Lung (tissue), 12 donors: ENCODE data around the gene ISLR. TPM values are rescaled to one million over a fixed set of nuclear protein-coding genes. Genes with fewer than 3 reads are reported as not detected.

Source experiments
- ATAC-seq: fragments of 200-7000 bp; cut with Tn5 transposase; one replicate; pipeline ENCODE4 v1.9.1; 2020; ENCODE audit warnings: moderate number of reproducible peaks; ENCODE audit not compliant: insufficient read depth, low FRiP score
- DNase-seq, 3 donors: peaks; one replicate each; pipeline ENCODE4 v3.0.0-alpha.2; 2013 to 2017
- H3K27ac ChIP-seq, 2 donors: one replicate each; pipeline ENCODE4 v1.5.1; 2013; ENCODE audit warnings: mild to moderate bottlenecking in 2 of 2, moderate library complexity in 2 of 2, control low read depth in 1 of 2, inconsistent platforms in 1 of 2, low read depth in 1 of 2, low read length in 1 of 2
- H3K27me3 ChIP-seq, 3 donors: one replicate each; pipeline ENCODE4 v1.5.1; 2013; ENCODE audit warnings: low read length in 2 of 3; ENCODE audit not compliant: control insufficient read depth in 3 of 3, insufficient read depth in 3 of 3
- H3K36me3 ChIP-seq, 4 donors: one replicate each; pipeline ENCODE4 v1.5.1; 2013; ENCODE audit warnings: low read length in 4 of 4, mild to moderate bottlenecking in 1 of 4, moderate library complexity in 1 of 4; ENCODE audit not compliant: control insufficient read depth in 4 of 4, insufficient read depth in 4 of 4
- H3K4me1 ChIP-seq, 5 donors: one replicate each; pipeline ENCODE4 v1.5.1; 2013; ENCODE audit warnings: low read length in 5 of 5, mild to moderate bottlenecking in 2 of 5, moderate library complexity in 1 of 5; ENCODE audit not compliant: control insufficient read depth in 5 of 5, insufficient read depth in 5 of 5
- H3K4me3 ChIP-seq: one replicate; pipeline ENCODE4 v1.5.1; 2013; ENCODE audit warnings: mild to moderate bottlenecking, control low read depth, moderate library complexity
- H3K9ac ChIP-seq, 2 donors: one replicate each; pipeline ENCODE4 v1.5.1; 2013; ENCODE audit warnings: low read length in 2 of 2, control low read depth in 1 of 2; ENCODE audit not compliant: insufficient read depth in 1 of 2
- H3K9me3 ChIP-seq, 4 donors: one replicate each; pipeline ENCODE4 v1.5.1; 2013; ENCODE audit warnings: low read length in 3 of 4, mild to moderate bottlenecking in 1 of 4, moderate library complexity in 1 of 4; ENCODE audit not compliant: control insufficient read depth in 4 of 4, insufficient read depth in 3 of 4
- WGBS, 2 donors: extraction: QIAGEN DNeasy Blood & Tissue Kit; methylation state at CpG; one replicate each; pipeline ENCODE4 v1.1.7; 2013; 5-methylcytosine and 5-hydroxymethylcytosine counted together
- polyA plus RNA-seq, 2 donors: library from polyadenylated mRNA; stranded (reverse); fragments of 200-250 nt; gene quantifications; one replicate each; pipeline ENCODE4 v1.2.1, GENCODE V29; 2013
- total RNA-seq, 2 donors: library from RNA; depleted of rRNA in 1 of 2; stranded (reverse); fragments of >200 nt in 1 of 2; gene quantifications; one replicate each; pipeline ENCODE4 v1.2.1, GENCODE V29; 2014 to 2021
- TF ChIP-seq, protein P1 (sequence below): IDR thresholded peaks from 2 replicates; pipeline ENCODE4 v1.5.1; 2012; ENCODE audit warnings: mild to moderate bottlenecking; ENCODE audit errors: control extremely low read depth, extremely low read depth
- donor health status: control.
- donor health status: control.
- donor health status: Bipolar disorder and iron deficiency.
- donor health status: healthy.
- donor health status: DM: yes; HTN: yes; CAD: no.

ISLR gene
- total and polyA plus RNA-seq, 4 donors = 2.8 to 30.4 (median 14.2) TPM

DNA sequence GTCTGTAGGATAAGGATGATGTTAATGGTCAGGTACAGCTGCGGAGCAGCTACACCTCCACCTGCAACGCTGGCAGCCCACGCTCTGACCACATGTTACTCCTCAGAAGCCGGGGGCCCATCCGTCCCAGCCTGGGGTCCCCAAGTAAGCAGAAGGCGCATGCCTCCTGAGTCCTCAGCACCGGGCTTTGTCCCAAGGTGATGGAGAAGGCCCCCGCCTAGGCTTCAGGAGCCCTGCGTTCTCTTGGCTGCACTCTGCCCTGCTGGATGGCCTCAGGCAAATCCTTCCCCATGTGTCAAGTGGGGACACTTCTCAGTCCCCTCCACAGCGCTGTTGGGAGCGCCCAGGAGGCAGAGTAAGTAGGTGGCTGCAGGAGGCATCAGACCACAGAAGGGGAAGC is 14.7 kb downstream of the ISLR start:
- H3K9ac ChIP-seq = no peak overlapping the region
- H3K27me3 ChIP-seq = no peaks in the 10 kb centered on the region
- no peak overlapping the region for H3K27ac ChIP-seq
- H3K9me3 ChIP-seq = no peaks in the 10 kb centered on the region
- H3K4me1 ChIP-seq = no peaks in the 10 kb centered on the region
- no peak overlapping the region for H3K4me3 ChIP-seq
- ATAC-seq = no peak
- TF ChIP-seq, protein P1, sequence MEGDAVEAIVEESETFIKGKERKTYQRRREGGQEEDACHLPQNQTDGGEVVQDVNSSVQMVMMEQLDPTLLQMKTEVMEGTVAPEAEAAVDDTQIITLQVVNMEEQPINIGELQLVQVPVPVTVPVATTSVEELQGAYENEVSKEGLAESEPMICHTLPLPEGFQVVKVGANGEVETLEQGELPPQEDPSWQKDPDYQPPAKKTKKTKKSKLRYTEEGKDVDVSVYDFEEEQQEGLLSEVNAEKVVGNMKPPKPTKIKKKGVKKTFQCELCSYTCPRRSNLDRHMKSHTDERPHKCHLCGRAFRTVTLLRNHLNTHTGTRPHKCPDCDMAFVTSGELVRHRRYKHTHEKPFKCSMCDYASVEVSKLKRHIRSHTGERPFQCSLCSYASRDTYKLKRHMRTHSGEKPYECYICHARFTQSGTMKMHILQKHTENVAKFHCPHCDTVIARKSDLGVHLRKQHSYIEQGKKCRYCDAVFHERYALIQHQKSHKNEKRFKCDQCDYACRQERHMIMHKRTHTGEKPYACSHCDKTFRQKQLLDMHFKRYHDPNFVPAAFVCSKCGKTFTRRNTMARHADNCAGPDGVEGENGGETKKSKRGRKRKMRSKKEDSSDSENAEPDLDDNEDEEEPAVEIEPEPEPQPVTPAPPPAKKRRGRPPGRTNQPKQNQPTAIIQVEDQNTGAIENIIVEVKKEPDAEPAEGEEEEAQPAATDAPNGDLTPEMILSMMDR = no peak
- no peaks in the 10 kb centered on the region for H3K36me3 ChIP-seq
- WGBS, 2 donors = 89 to 92% methylated on average over 11 of the region's 11 CpGs
- DNase-seq = no peak

DNA sequence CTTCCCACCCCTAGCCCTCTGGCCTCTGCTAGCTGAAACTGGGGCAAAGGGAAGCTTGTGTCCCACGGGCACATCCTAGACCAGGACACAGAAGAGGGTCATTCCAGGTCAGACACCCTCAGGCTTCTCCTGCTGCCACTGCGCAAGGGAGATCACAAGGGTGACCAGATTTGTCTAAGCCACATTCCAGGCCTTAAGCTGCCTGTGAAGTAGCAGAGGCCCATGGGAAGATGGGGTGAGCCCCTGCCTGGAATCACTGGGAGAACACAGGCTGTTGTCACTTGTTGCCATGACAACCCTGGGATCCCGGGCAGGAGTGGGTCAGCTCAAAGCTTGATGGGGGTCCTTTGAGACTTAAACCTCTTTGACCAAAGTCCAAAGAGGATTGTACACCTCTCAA is 18.3 kb downstream of the ISLR start:
- WGBS, 2 donors = 70 to 79% methylated on average over 3 of the region's 3 CpGs
- H3K27ac ChIP-seq = no peak overlapping the region
- H3K36me3 ChIP-seq = no peaks in the 10 kb centered on the region
- TF ChIP-seq, protein P1 = no peak
- DNase-seq (no peak), ATAC-seq (no peak)
- no peak overlapping the region for H3K4me3 ChIP-seq
- H3K9me3 ChIP-seq = no peaks in the 10 kb centered on the region
- H3K27me3 ChIP-seq = no peaks in the 10 kb centered on the region
- no peak overlapping the region for H3K9ac ChIP-seq
- peaks cover 0 to 16% (median 10%) of the 10 kb centered on the region in 5 donors for H3K4me1 ChIP-seq

DNA sequence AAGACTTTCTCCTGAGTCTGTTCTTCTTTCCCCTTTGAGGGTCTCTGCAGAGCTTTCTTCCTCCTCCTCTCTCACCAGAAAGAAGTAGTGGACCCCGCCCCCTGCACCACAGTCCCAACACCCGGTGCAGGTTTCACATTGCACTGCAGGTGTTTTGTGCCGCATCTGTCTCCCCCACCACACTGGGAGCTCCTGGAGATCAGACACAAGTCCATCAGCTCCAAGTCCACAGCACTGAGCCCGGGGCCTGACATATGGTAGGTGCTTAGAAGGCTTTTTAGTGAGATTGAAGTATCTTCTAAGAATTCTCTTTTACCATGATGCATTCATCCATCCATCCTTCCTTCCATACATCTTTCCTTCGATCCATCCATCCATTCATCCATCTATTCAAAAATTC is 19.2 kb downstream of the ISLR start:
- Histone ChIP-seq H3K27ac (no peak overlapping the region), H3K36me3 (no peaks in the 10 kb centered on the region), H3K9me3 (no peaks in the 10 kb centered on the region), H3K27me3 (no peaks in the 10 kb centered on the region), H3K9ac (no peak overlapping the region), H3K4me3 (no peak overlapping the region), H3K4me1 (peaks cover 0 to 16% (median 10%) of the 10 kb centered on the region in 5 donors)
- DNase-seq (no peak), ATAC-seq (no peak)
- TF ChIP-seq, protein P1 = no peak
- 86 to 88% methylated on average over 5 of the region's 5 CpGs for WGBS, 2 donors

DNA sequence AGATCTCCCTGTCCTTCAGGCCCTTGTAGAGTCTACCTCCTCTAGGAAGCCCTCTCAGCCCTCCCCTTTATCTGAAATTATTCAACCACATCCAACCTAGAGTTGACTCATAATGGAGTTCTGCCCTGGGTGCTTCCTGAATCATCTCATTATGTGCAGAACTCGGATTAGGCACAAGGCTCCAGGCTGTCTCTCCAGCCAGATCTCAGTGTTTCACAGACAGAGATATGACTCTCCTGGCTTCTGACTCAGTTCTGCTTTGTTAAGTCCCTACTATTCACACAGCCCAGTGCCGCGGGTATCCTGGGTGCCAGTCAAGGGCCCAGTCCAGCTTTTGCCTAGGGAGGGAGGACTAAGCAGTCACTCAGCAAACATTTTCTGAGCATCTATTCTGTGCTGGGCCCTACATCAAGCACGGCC is 19.8 kb downstream of the ISLR start:
- H3K9ac ChIP-seq = no peak overlapping the region
- no peaks in the 10 kb centered on the region for H3K9me3 ChIP-seq
- H3K36me3 ChIP-seq = no peaks in the 10 kb centered on the region
- WGBS, 2 donors = 82 to 90% methylated on average over 4 of the region's 4 CpGs
- TF ChIP-seq, protein P1 = no peak
- H3K27ac ChIP-seq = no peak overlapping the region
- no peak for ATAC-seq
- peaks cover 0 to 16% (median 10%) of the 10 kb centered on the region in 5 donors for H3K4me1 ChIP-seq
- DNase-seq = no peak
- no peaks in the 10 kb centered on the region for H3K27me3 ChIP-seq
- no peak overlapping the region for H3K4me3 ChIP-seq
